OCI-LY7 (cell line): ENCODE data around the gene BAHD1.

Source experiments
- EZH2phosphoT487 ChIP-seq: fragments of 200-600 bp; sonication (generic); IDR thresholded peaks from 2 replicates; pipeline ENCODE4 v1.6.1; 2018; ENCODE audit warnings: low read depth, borderline replicate concordance, mild to moderate bottlenecking, mixed run types, antibody characterized with exemption, low read length, moderate library complexity, mixed read lengths
- TF ChIP-seq, protein P1 (sequence below): fragments of 200-600 bp; sonication (generic); conservative IDR thresholded peaks from 2 replicates; pipeline ENCODE4 v1.5.1; 2014; ENCODE audit warnings: mild to moderate bottlenecking, antibody characterized with exemption, low read length, moderate library complexity, mixed read lengths

DNA sequence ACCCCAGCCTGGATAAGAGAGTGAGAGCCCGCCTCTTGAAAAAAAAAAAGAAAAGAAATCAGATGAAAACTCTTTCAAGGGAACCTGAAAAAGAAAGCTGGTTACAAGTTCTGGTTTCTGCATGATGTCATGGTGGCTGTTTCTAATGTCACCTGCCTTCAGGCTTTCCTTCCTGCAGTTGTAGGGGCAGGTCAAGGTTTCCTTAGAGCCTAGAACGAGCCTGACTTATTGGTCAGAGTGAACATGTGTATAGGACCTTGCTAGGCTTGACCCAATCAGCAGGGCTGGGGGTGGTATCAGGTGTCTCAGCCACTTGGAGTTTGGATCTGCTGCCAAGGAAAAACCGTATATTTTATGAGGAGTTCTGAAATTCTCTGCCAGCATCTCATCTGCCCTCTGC lies 31.4 kb upstream of the BAHD1 start:
- TF ChIP-seq, protein P1, sequence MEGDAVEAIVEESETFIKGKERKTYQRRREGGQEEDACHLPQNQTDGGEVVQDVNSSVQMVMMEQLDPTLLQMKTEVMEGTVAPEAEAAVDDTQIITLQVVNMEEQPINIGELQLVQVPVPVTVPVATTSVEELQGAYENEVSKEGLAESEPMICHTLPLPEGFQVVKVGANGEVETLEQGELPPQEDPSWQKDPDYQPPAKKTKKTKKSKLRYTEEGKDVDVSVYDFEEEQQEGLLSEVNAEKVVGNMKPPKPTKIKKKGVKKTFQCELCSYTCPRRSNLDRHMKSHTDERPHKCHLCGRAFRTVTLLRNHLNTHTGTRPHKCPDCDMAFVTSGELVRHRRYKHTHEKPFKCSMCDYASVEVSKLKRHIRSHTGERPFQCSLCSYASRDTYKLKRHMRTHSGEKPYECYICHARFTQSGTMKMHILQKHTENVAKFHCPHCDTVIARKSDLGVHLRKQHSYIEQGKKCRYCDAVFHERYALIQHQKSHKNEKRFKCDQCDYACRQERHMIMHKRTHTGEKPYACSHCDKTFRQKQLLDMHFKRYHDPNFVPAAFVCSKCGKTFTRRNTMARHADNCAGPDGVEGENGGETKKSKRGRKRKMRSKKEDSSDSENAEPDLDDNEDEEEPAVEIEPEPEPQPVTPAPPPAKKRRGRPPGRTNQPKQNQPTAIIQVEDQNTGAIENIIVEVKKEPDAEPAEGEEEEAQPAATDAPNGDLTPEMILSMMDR, result no peak
- no peak for TF ChIP-seq EZH2phosphoT487
